Amygdala (tissue), 56 donors: ENCODE data around the gene LYPD6.
"Not testable (repeated sequence)": the region's sequence is repeated elsewhere in the genome, so short reads cannot be mapped to it uniquely, and the experiment has no call there.

Experiments
- DNase-seq, 56 donors: peaks; one replicate each; lab custom pipeline; 2025; lab: John Stamatoyannopoulos, UW

Gene LYPD6

GRCh38 chr2:149330127-149331022, at the start of gene LYPD6:
TSS of gene LYPD6 (plus strand) at chr2:149330587. CDS start at chr2:149437709, 107,122 bp downstream.
- DNase-seq = peak in 54 of 56 donors; percentile 5 to 82 (median 58)

GRCh38 chr2:149281441-149281840, 48.9 kb upstream of the LYPD6 start:
- DNase-seq = no peak

- no peak for DNase-seq
These were observed 39.7 kb upstream of the LYPD6 start for GRCh38 chr2:149290662-149291061.

GRCh38 chr2:149291881-149292280, 38.5 kb upstream of the LYPD6 start:
- no peak for DNase-seq

DNA sequence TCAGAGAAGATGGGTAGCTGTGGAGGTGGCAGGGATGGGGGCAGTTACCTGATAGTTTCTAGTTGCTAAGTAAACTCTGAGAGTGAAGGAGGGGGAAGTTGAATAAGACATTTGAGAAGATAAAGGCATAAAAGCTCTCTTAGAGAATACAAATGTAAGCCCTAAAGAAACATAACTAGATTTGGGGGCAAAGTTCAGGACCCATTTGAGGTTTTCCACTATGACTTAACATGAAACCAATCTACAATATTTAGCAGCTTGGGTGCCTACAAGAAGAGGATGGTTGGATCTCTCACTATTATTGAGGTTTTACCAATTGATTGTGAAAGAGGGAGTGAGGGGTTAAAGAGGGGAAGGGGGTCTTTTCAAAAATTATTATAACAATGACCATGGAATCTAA, 34.4 kb upstream of the LYPD6 start:
- no peak for DNase-seq

- DNase-seq = no peak
These were observed 23.4 kb upstream of the LYPD6 start for GRCh38 chr2:149307014-149307413.

DNA sequence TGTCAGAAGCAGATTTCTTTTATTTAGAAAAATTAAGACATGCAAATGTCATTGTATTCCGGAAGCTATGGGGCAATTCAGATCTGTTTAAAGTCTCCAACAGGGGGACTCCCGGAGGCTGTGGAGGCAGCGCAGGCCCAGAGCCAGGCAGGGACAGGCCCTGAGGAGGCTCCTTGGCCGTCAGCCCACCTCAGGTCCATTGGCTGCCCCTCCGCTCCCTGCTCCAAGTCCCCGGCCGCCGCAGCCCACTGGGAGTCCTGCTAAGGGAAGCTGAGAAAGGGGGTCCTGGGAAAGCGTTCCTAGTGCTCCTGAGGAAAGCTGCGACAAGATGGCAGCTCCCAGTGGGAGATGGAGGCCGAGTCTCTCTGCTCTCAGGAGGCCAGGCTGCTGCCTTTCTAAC, 20.0 kb upstream of the LYPD6 start:
- DNase-seq = no peak

- DNase-seq = no peak
These were observed 18.3 kb upstream of the LYPD6 start for GRCh38 chr2:149312039-149312438.

DNA sequence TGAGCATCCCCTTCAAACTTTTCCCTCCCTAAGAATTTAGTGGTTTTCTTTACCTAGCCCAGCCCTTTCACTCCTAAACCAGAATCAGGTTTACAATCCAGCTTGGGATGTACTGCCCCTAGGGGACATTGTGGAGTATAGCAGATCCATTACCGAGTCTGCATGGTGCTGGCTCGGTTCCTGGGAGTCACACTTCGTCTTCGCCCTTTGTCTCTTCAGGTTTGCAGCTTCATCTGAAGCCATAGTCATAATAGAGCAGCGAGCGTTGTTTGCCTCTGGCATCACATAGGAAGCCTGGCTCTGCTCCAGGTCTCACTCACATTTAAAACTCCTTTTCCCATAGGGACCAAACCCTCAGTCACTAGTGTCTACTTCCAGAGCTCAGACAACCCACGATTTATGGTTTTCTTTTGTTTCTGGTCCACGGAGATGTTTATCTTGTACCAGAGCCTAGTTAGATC, 16.8 kb upstream of the LYPD6 start:
- DNase-seq = peak in 10 of 56 donors; percentile 1 to 44 (median 8)

DNA sequence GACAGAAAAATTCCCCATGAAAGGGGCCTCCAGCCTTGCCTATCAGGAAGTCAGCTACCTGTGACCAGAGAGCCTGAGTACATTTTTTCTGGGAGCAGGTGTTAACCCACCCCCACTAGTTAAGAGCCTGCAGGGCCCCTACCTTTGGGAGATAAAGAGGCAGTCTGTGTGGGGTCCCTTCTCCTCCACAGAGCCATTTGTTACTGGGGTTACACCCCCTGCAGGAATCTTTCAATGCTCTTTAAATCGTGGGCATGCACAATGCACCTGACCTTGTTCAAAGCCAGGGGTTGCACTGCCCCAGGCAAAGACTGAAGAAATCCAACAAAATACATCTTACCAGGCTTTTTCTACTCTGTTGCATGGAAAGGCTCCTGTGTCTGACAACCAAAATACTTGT, 15.7 kb upstream of the LYPD6 start:
- DNase-seq = no peak

DNA sequence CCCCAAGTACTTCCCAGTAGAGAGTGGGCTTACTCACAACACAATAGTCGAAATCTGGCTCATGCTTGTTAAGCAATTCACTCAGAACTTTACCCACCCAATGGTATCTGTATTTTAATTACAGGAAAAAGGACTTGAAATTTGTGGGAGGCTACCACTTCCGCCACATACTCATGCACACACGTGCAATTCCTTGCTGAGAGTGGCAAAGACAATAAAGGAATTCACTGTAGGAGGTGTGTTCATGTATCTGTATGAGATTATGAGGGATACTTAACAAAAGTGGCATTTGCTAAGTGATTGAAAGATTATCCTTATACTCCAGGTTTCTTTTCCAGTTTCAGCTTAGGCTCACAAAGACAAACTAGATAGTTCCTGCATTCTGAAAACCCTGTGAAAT, 14.9 kb upstream of the LYPD6 start:
- DNase-seq = no peak

DNA sequence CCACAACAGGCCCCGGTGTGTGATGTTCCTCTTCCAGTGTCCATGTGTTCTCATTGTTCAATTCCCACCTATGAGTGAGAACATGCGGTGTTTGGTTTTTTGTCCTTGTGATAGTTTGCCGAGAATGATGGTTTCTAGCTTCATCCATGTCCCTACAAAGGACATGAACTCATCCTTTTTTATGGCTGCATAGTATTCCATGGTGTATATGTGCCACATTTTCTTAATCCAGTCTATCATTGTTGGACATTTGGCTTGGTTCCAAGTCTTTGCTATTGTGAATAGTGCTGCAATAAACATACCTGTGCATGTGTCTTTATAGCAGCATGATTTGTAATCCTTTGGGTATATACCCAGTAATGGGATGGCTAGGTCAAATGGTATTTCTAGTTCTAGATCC, 11.8 kb upstream of the LYPD6 start:
- DNase-seq = not testable (repeated sequence)

- no peak for DNase-seq
These were observed 10.0 kb upstream of the LYPD6 start for GRCh38 chr2:149320362-149320761.

GRCh38 chr2:149329068-149329467, 1.3 kb upstream of the LYPD6 start:
- DNase-seq = no peak

GRCh38 chr2:149329489-149330126, 779 bp upstream of the LYPD6 start:
- DNase-seq = peak in 29 of 56 donors; percentile 7 to 70 (median 37)

- DNase-seq = peak in 1 of 56 donors; percentile 18
These were observed 625 bp downstream of the LYPD6 start for GRCh38 chr2:149331023-149331400.

GRCh38 chr2:149332364-149332763, 2.0 kb downstream of the LYPD6 start:
- DNase-seq = no peak

GRCh38 chr2:149333636-149334035, 3.2 kb downstream of the LYPD6 start:
- no peak for DNase-seq

- no peak for DNase-seq
These were observed 3.8 kb downstream of the LYPD6 start for GRCh38 chr2:149334156-149334555.

DNA sequence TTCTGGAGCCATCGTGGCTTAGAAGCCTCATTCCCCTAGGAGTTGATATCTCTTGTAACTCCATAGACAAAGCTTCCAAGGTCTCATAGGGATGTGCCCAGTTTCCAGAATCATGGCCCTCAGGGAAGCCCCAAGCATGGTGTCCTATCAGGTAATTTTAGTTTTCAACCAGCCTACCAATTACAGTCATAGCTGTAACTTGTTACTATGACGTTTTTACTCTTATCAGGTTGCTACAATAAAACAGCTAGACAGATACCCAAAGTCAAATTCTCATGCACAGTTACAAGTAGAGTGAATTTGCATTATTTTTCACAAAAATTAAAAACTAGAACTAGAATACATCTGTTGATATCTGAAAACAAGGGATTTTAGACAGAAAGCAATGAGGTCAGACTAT, 8.9 kb downstream of the LYPD6 start:
- DNase-seq = no peak

DNA sequence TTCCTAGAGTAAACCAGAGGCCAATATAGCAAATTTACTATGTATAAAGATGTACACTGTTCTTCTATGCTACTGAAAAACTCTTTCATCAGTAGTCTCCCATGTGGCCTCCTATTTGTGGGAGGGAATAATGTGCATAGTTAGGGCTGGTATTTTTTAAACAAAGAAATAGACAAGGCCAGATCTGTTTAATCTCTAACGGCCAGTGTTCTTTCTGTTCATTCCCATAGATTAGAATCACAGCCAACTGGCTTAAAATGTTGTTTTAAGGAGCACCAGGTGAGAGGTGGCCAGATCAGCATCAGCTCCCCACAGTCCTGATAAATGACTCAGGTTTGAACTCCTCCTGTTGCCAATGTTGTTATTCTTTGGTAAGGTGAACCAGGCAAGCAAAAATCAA, 12.1 kb downstream of the LYPD6 start:
- no peak for DNase-seq

DNA sequence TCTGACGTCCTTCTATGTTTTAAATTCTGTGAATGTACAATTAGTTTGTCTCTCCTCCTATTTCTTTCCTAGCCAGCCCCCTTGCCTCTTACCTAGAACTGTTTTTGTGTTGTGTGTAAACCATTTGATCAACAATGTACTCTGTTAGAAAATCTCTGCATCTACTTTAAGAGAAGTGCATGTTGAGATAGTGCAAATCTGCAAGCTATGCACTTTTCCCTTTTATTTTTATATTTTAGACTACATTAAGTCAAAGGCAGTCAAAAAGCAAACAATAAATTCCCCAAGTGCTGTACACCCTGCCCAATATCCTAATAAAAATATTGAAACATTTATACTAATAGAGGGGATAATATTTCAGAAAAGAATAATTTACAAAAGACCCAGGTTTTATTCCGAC, 13.7 kb downstream of the LYPD6 start:
- no peak for DNase-seq
